DND-41 (cell line): ENCODE data around the gene SREBF2.

Source experiments
- CTCF ChIP-seq: IDR thresholded peaks from 2 replicates; pipeline ENCODE4 v1.5.1; 2012; ENCODE audit warnings: borderline replicate concordance, low read length, moderate library complexity, mild to moderate bottlenecking; ENCODE audit not compliant: poor library complexity, severe bottlenecking; ENCODE audit errors: extremely low read depth
- EZH2 ChIP-seq: IDR thresholded peaks from 3 replicates; pipeline ENCODE4 v1.6.1; 2012; ENCODE audit warnings: borderline replicate concordance, low read depth, mild to moderate bottlenecking, moderate library complexity, low read length, inconsistent platforms; ENCODE audit not compliant: severe bottlenecking

GRCh38 chr22:41862530-41863266 lies 29.8 kb downstream of the SREBF2 start:
- TF ChIP-seq CTCF (no peak), EZH2 (no peak)
